GM19372 (cell line): ENCODE results near the gene CFAP53.
"Not testable (repeated sequence)": the region's sequence is repeated elsewhere in the genome, so short reads cannot be mapped to it uniquely, and the experiment has no call there.

Source experiments
- ATAC-seq: cut with Tn5 transposase; IDR thresholded peaks from one replicate; pipeline ENCODE4 v1.9.1; 2021; ENCODE audit warnings: mild to moderate bottlenecking, low read depth, moderate library complexity; ENCODE audit not compliant: unreplicated experiment

CFAP53 gene

GRCh38 chr18:50266248-50266704 lies at the start of gene CFAP53:
TSS of gene CFAP53 (minus strand) at chr18:50266495. CDS start at chr18:50266404, 91 bp downstream.
- peak; percentile 77 for ATAC-seq

- ATAC-seq, result peak; percentile 64
Measured at GRCh38 chr18:50315100-50315871, 49.0 kb upstream of the CFAP53 start.

GRCh38 chr18:50313873-50314460 lies 47.7 kb upstream of the CFAP53 start:
- no peak for ATAC-seq

GRCh38 chr18:50313031-50313607 lies 46.8 kb upstream of the CFAP53 start:
- peak; percentile 14 for ATAC-seq

GRCh38 chr18:50312296-50313030 lies 46.2 kb upstream of the CFAP53 start:
- ATAC-seq, result peak; percentile 69

GRCh38 chr18:50311650-50312049 lies 45.4 kb upstream of the CFAP53 start:
- no peak for ATAC-seq

- ATAC-seq, result no peak
Measured at GRCh38 chr18:50310080-50310479, 43.8 kb upstream of the CFAP53 start.

- ATAC-seq, result not testable (repeated sequence)
Measured at GRCh38 chr18:50308851-50309250, 42.6 kb upstream of the CFAP53 start.

GRCh38 chr18:50307738-50308470 lies 41.6 kb upstream of the CFAP53 start:
- ATAC-seq, result peak; percentile 93

- ATAC-seq, result no peak
Measured at GRCh38 chr18:50307400-50307737, 41.1 kb upstream of the CFAP53 start.

GRCh38 chr18:50306944-50307343 lies 40.6 kb upstream of the CFAP53 start:
- ATAC-seq, result no peak

- ATAC-seq, result no peak
Measured at GRCh38 chr18:50301074-50301473, 34.8 kb upstream of the CFAP53 start.

GRCh38 chr18:50299626-50300388 lies 33.5 kb upstream of the CFAP53 start:
- ATAC-seq, result no peak

GRCh38 chr18:50298443-50299284 lies 32.4 kb upstream of the CFAP53 start:
- ATAC-seq, result no peak

- peak; percentile 100 for ATAC-seq
Measured at GRCh38 chr18:50297621-50298442, 31.5 kb upstream of the CFAP53 start.

- no peak for ATAC-seq
Measured at GRCh38 chr18:50293039-50293438, 26.7 kb upstream of the CFAP53 start.

GRCh38 chr18:50289108-50289443 lies 22.8 kb upstream of the CFAP53 start:
- ATAC-seq, result no peak
